Glutamatergic neuron (in vitro differentiated cells): ENCODE measurements around the gene ADAM33. TPM values are rescaled to one million over a fixed set of nuclear protein-coding genes. Genes with fewer than 3 reads are reported as not detected.

Experiments used
- DNase-seq: peaks from one replicate; pipeline ENCODE4 v3.0.0; 2022
- H3K27ac Mint-ChIP-seq: one replicate; pipeline ENCODE4 v1.8.0; 2020; ENCODE audit warnings: mild to moderate bottlenecking, mixed read lengths, inconsistent platforms; ENCODE audit not compliant: unreplicated experiment
- H3K27me3 Mint-ChIP-seq: one replicate; pipeline ENCODE4 v1.8.0; 2020; ENCODE audit warnings: mild to moderate bottlenecking, moderate library complexity, mixed read lengths, inconsistent platforms; ENCODE audit not compliant: unreplicated experiment
- H3K36me3 Mint-ChIP-seq: one replicate; pipeline ENCODE4 v1.8.0; 2020; ENCODE audit warnings: mild to moderate bottlenecking, mixed read lengths, inconsistent platforms; ENCODE audit not compliant: unreplicated experiment
- H3K4me1 Mint-ChIP-seq: one replicate; pipeline ENCODE4 v1.8.0; 2020; ENCODE audit warnings: mild to moderate bottlenecking, low read depth, mixed read lengths, inconsistent platforms; ENCODE audit not compliant: unreplicated experiment
- H3K4me3 Mint-ChIP-seq: one replicate; pipeline ENCODE4 v1.8.0; 2020; ENCODE audit warnings: mild to moderate bottlenecking, mixed read lengths, inconsistent platforms; ENCODE audit not compliant: unreplicated experiment
- H3K9me3 Mint-ChIP-seq: one replicate; pipeline ENCODE4 v1.8.0; 2020; ENCODE audit warnings: mild to moderate bottlenecking, moderate library complexity, mixed read lengths, inconsistent platforms; ENCODE audit not compliant: unreplicated experiment
- total RNA-seq: library from RNA; stranded (reverse); fragmentation: NEBNext Ultra II Directional; extraction: Animal tissue kit (Norgen Biotek cat#: 25700); gene quantifications from one replicate; pipeline ENCODE4 v1.2.1, GENCODE V29; 2021; ENCODE audit not compliant: unreplicated experiment
- TF ChIP-seq, protein P1 (sequence below): fragments of 200-600 bp; sonication (generic); IDR thresholded peaks from one replicate; pipeline ENCODE4 v1.5.0; 2021; ENCODE audit not compliant: partially characterized antibody, unreplicated experiment

Gene ADAM33
- total RNA-seq, 1 donor from 2014 or later = 0.27 TPM

DNA sequence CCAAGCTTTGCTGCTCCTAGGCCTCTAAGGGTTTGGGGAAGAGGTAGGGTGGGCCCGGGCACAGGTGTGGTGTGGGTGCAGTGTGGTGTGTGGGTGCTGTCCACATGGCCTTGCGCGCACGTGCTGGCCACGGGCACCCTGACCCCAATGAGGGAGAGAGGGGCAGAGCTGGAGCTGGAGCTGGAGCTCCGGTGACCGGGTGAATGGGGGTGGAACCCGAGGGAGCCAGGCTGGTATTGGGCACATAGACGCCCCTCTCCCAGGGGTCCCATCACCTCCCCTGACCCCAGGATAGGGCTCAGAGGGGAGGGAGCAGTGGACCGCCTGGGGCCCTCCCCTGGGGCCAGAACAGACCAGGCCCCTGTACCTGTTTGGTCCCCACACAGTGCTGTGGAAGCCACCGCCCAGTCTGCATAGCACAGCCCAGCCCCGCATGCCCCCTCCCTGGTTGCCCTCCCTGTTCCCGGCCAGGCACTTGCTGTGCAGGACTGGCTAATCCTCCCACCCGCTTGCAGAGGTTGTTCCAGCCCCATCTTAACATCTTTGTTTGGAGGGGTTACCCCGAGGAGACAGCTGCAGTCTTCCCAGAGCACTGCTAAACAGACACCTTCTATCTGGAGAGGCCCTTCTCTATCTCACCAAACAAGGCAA is 984 bp downstream of the ADAM33 start:
- H3K36me3 Mint-ChIP-seq = no peaks in the 10 kb centered on the region
- H3K27me3 Mint-ChIP-seq = peaks cover 16% of the 10 kb centered on the region
- H3K4me3 Mint-ChIP-seq = peak overlapping the region; percentile 61
- H3K9me3 Mint-ChIP-seq = peaks cover 4% of the 10 kb centered on the region
- TF ChIP-seq, protein P1, sequence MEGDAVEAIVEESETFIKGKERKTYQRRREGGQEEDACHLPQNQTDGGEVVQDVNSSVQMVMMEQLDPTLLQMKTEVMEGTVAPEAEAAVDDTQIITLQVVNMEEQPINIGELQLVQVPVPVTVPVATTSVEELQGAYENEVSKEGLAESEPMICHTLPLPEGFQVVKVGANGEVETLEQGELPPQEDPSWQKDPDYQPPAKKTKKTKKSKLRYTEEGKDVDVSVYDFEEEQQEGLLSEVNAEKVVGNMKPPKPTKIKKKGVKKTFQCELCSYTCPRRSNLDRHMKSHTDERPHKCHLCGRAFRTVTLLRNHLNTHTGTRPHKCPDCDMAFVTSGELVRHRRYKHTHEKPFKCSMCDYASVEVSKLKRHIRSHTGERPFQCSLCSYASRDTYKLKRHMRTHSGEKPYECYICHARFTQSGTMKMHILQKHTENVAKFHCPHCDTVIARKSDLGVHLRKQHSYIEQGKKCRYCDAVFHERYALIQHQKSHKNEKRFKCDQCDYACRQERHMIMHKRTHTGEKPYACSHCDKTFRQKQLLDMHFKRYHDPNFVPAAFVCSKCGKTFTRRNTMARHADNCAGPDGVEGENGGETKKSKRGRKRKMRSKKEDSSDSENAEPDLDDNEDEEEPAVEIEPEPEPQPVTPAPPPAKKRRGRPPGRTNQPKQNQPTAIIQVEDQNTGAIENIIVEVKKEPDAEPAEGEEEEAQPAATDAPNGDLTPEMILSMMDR = no peak
- no peak for DNase-seq
- peaks cover 5% of the 10 kb centered on the region for H3K4me1 Mint-ChIP-seq
- no peak overlapping the region for H3K27ac Mint-ChIP-seq

DNA sequence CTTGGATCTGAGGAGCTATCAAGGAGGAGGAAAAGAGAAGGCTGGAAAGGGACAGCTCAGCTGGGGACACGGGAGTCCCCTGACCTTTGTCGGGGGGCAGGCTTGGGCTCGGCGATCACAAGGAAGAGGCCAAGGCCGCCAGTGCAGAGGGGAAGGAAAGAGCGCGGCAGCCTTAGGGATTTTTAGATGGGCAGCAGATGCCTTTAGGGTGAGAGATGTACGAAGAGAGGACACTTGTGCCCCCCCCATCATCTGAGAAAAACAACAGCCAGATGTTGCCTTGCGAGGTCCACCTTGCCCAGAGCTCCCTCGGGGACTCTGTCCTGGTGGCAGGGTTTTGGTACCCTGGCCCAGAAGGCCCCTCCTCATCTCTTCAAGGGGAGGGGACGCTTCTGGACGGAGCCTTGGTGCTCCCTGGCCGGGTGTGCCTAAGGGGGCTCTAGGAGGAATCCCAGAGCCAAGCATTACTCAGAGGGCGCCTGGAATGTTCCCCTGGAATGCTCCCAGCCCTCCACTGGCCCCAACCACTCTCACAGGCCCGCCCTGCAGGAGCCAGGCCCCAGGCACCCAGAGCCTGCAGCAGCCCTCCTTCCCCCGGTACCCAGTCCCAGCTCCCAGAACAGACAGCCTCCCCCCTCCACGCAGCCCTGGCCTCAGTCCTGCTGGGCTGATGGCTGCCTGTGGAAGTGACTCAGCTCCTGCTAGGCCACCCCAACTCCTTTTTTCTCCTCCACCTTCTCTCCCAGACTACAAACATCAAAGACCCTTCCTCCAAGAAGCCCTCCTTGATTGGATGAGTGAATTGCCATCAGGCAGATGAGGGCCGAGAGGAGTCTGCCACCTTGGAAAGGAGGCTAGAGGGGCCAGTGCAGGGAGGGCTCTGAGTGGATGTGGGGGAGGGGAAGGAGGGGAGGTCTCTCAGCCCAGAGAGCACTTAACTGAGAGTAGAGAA is 1.8 kb downstream of the ADAM33 start:
- Mint-ChIP-seq H3K27me3 (peaks cover 22% of the 10 kb centered on the region), H3K9me3 (peaks cover 4% of the 10 kb centered on the region), H3K27ac (no peak overlapping the region), H3K4me3 (no peak overlapping the region), H3K4me1 (peaks cover 6% of the 10 kb centered on the region), H3K36me3 (no peaks in the 10 kb centered on the region)
- no peak for DNase-seq
- TF ChIP-seq, protein P1 = no peak

DNA sequence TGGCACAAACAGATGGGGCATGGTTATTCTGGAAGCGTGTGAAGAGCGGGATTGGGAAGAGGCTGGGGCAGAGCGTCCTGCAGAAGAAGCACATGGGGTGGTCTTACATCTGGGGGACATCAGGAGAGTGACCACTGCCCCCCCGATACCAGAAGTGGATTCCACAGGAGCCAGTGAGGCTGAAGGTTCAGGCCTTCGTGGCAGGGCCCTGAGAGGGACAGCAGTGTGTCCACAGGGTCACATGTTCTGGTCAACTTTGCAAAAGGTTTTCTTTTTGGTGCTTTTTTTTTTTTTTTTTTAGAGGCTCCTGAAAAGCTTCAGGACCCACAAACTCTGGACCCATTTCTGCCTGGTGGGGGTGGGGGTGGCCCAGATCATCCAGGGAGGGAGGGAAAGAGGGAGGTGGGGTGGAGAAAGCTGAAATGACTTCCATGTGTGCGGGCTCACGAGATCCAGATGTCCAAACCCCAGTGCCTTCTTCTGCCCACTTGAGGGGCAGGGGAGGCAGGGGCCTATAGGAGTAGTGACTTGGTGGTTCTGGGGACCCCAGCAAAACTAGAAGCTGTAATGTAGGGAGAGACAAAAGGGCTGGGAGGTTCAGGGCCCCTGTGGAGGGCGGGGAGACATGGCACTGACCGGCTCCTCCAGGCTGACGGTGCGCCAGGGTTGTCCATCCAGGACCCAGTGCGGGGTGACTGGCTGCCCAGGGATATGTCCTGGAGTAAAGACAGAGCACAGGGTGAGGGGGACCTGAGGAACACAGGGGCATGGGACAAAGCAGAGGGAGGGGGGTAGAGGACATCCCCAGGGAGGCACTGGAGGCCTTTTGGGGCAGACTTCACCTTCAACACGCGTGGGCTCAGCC is 2.7 kb downstream of the ADAM33 start:
- TF ChIP-seq, protein P1 = no peak
- Mint-ChIP-seq H3K4me3 (no peak overlapping the region), H3K36me3 (no peaks in the 10 kb centered on the region), H3K9me3 (peaks cover 4% of the 10 kb centered on the region), H3K4me1 (peaks cover 6% of the 10 kb centered on the region), H3K27me3 (peaks cover 29% of the 10 kb centered on the region), H3K27ac (no peak overlapping the region)
- no peak for DNase-seq

DNA sequence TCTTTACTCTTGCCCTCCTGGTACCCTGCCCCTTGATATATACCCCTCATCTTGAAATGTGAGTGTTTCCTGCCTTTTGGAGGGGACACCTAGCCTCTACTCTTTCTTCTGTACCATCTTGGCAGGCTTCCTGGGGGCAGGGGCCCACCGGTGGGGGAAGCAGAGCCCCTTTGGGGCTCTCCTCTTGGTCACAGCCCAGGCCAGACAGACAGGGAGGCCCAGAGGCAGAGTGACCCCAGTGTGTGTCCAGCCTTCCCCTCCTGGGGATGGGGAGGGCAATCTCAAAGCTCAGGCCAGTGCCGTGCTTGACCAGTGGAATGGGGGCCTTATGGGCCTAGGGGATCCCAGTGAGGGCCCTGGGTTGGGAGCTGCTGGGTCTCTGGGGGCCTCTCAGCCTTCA is 3.6 kb downstream of the ADAM33 start:
- TF ChIP-seq, protein P1 = no peak
- Mint-ChIP-seq H3K36me3 (no peaks in the 10 kb centered on the region), H3K4me1 (peaks cover 6% of the 10 kb centered on the region), H3K27me3 (peaks cover 29% of the 10 kb centered on the region), H3K9me3 (peaks cover 4% of the 10 kb centered on the region), H3K27ac (no peak overlapping the region), H3K4me3 (no peak overlapping the region)
- no peak for DNase-seq
